ENCODE results near the gene ZNF678.

Gene ZNF678

DNA sequence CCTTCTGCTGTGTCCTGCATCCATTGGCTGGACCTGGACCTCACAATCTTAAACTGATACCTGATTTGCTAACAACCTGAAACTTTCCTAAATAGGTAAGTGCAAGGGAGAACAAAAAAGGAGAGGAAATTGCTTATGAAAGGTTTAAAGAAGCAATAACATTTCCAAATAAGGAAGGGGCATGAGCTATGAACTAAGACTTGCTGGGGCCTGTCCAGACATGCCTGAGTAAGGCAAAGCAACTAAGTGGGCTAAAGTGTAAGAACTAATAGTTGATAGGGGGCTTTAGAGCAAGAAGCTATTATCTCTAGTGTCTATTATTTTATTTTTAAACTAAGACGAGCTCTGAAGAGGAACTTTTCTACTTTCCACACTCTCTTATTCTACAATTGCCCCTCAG, 160.1 kb downstream of the ZNF678 start:
- DNase-seq (ENCODE audit: low read depth): no peak

DNA sequence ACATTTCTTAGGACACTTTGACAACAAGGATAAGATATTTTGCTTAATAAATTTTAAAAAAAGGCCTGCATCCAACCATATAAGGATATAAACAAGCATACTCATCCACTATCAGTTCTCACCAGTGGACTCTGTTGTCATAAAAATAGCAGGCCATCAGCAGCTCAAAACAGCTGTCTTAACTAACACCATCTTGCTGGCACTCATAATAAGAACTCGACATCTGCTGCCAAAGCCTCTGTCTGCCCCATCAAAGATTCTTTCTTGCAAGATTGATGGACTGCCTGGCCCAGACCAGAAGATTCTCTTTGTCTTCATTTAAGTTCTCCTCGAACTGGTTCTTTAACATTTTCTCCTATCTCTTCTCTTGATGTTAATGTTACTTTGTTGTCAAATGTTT, 161.7 kb downstream of the ZNF678 start:
- no peak for DNase-seq (ENCODE audit: low read depth)

DNA sequence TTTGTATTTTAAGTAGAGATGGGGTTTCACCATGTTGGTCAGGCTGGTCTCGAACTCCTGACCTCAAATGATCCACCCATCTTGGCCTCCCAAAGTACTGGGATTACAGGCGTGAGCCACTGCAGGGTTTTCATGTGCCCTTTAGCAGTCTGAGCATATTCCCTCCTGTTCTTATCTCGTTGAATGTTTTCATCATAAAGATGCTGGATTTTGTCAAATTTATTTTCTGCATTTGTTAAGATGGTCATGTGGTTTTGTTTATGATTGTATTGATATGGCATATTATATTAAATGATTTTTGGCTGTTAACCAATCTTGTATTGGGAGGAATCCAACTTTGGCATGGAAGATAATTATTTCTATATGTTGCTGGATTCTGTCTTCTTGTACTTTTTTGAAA, 163.0 kb downstream of the ZNF678 start:
- DNase-seq (ENCODE audit: low read depth): no peak
